HG03095 (cell line): ENCODE measurements around the gene PCDHB5.
"Not testable (repeated sequence)": the region's sequence is repeated elsewhere in the genome, so short reads cannot be mapped to it uniquely, and the experiment has no call there.

Source experiments
- ATAC-seq: cut with Tn5 transposase; IDR thresholded peaks from one replicate; pipeline ENCODE4 v1.9.1; 2021; ENCODE audit warnings: moderate library complexity; ENCODE audit not compliant: unreplicated experiment

The PCDHB5 gene

DNA sequence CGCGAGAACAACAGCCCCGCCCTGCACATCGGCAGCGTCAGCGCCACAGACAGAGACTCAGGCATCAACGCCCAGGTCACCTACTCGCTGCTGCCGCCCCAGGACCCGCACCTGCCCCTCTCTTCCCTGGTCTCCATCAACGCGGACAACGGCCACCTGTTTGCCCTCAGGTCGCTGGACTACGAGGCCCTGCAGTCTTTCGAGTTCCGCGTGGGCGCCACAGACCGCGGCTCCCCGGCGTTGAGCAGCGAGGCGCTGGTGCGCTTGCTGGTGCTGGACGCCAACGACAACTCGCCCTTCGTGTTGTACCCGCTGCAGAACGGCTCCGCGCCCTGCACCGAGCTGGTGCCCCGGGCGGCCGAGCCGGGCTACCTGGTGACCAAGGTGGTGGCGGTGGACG, 16.6 kb downstream of the PCDHB5 start:
- not testable (repeated sequence) for ATAC-seq

DNA sequence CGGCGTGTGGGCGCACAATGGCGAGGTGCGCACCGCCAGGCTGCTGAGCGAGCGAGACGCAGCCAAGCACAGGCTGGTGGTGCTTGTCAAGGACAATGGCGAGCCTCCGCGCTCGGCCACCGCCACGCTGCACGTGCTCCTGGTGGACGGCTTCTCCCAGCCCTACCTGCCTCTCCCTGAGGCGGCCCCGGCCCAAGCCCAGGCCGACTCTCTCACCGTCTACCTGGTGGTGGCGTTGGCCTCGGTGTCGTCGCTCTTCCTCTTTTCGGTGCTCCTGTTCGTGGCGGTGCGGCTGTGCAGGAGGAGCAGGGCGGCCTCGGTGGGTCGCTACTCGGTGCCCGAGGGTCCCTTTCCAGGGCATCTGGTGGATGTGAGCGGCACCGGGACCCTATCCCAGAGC, 17.1 kb downstream of the PCDHB5 start:
- not testable (repeated sequence) for ATAC-seq

DNA sequence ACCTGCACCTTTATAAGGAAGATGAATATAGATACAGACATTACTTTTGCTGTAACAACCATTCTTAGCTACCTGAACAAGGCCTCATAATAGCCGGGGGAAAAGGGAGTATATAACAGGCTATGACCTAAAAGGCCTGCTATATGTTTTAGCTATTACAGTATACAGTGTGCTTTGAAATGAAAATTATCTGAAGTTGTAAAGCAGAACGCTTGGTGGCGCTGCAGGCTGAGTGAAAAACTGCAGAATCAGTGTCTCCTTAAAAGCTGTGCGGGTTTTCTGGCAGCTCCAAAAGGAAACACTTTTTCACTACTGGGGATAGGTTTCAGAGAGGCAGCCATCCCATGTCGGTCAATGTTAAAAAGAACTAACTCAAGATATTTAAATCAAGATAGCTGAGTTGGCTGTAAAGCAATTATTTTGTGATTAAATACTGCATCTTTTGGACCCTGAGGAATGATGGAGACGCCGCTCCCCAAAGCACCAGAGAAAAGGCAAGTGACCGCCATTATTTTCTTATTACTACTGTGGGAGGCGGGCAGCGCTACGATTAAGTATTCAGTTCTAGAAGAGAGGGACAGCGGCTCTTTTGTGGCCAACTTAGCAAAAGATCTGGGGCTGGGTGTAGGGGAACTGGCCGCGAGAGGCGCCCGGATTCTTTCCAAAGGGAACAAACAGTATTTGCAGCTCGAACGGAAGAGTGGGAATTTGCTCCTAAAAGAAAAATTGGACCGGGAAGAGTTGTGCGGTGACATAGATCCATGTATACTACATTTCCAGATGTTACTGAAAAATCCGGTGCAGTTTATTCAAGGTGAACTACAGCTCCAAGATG, 20.8 kb downstream of the PCDHB5 start:
- no peak for ATAC-seq

DNA sequence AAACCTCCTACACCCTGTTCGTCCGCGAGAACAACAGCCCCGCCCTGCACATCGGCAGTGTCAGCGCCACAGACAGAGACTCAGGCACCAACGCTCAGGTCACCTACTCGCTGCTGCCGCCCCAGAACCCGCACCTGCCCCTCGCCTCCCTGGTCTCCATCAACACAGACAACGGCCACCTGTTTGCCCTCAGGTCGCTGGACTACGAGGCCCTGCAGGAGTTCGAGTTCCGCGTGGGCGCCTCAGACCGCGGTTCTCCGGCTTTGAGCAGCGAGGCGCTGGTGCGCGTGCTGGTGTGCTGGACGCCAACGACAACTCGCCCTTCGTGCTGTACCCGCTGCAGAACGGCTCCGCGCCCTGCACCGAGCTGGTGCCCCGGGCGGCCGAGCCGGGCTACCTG, 22.4 kb downstream of the PCDHB5 start:
- not testable (repeated sequence) for ATAC-seq

DNA sequence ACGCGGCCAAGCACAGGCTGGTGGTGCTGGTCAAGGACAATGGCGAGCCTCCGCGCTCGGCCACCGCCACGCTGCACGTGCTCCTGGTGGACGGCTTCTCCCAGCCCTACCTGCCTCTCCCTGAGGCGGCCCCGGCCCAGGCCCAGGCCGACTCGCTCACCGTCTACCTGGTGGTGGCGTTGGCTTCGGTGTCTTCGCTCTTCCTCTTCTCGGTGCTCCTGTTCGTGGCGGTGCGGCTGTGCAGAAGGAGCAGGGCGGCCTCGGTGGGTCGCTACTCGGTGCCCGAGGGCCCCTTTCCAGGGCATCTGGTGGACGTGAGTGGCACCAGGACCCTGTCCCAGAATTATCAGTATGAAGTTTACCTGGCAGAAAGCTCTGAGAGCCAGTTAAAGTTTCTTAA, 22.9 kb downstream of the PCDHB5 start:
- not testable (repeated sequence) for ATAC-seq

DNA sequence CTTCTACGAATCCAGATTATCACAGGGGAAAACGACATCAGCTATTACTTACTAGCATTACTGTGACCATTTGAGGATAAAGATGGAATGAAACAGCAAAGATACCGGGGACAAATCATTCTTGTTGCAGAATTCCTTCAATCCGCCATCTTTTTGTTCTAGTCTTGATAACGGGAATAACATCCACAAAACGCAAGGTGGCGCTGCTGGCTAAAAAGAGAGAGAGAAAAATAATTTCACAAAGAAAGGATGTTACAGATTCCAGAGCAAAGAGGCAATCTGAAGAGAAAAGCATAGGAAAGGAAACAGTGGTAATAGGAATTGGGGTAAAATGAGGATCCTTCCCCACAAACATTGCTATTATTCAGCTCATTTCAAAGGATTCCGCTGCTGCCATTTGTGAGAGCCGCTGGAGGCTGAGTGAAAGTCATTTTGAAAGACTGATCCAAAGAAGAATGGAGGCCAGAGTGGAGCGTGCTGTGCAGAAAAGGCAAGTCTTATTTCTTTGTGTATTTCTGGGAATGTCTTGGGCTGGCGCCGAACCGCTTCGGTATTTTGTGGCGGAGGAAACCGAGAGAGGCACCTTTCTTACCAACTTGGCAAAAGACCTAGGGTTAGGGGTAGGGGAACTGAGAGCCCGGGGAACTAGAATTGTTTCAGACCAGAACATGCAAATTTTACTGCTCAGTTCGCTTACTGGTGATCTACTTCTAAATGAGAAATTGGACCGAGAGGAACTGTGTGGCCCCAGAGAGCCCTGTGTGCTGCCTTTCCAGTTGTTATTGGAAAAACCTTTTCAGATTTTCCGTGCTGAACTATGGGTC, 37.6 kb downstream of the PCDHB5 start, which contains the start of gene PCDHB7:
PCDHB7 (plus strand) TSS at position 264 of the 824 bp plus-strand sequence; CDS start at position 456, 192 bp downstream.
- ATAC-seq: no peak

DNA sequence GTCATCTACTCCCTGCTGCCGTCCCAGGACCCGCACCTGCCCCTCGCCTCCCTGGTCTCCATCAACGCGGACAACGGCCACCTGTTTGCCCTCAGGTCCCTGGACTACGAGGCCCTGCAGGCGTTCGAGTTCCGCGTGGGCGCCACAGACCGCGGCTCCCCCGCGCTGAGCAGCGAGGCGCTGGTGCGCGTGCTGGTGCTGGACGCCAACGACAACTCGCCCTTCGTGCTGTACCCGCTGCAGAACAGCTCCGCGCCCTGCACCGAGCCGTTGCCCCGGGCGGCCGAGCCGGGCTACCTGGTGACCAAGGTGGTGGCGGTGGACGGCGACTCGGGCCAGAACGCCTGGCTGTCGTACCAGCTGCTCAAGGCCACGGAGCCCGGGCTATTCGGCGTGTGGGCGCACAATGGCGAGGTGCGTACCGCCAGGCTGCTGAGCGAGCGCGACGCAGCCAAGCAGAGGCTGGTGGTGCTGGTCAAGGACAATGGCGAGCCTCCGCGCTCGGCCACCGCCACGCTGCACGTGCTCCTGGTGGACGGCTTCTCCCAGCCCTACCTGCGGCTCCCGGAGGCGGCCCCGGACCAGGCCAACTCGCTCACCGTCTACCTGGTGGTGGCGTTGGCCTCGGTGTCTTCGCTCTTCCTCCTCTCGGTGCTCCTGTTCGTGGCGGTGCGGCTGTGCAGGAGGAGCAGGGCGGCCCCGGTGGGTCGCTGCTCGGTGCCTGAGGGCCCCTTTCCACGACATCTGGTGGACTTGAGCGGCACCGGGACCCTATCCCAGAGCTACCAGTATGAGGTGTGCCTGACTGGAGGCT, 39.5 kb downstream of the PCDHB5 start:
- ATAC-seq: not testable (repeated sequence)

DNA sequence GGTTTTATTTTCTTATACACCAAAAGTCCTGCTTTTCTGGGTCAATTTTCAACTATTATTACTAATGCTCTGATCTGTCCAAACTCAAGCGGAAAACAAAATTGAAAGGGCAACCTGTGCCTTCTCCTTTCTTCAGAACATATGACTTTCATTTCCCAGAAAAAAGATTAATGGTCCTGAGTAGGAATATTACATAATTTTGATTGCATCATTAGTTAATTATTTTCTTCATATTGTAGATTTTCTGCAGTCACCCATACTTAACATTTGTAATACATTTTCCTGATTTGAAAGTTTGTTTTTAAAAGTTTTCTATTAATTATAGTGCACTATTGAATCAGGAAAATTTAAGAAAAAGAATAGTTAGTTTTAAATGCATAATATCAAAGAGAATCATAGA, 40.9 kb downstream of the PCDHB5 start:
- ATAC-seq: no peak

DNA sequence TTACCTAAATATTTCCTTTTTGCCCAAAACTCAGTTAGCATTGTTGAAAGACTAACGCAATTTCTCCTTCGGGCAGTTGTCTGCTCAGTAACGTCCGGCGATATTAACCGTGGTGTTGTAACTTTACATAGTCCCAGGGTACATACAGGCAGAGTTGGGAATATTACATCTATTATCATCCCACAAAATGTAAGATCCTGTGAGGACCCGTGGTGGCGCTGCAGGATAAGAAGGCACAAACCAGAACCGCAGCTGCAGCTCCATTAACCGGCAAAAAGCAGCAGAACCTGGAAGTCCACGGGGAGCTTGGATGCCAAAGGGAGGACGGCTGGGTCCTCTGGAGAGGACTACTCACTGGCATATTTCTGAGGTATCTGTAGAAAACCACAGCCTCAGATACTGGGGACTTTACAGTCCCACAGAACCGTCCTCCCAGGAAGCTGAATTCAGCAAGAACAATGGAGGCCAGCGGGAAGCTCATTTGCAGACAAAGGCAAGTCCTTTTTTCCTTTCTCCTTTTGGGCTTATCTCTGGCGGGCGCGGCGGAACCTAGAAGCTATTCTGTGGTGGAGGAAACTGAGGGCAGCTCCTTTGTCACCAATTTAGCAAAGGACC, 42.7 kb downstream of the PCDHB5 start, which contains the start of gene PCDHB8:
PCDHB8 (plus strand) TSS at position 214 of the 615 bp plus-strand sequence; CDS start at position 459, 245 bp downstream.
- ATAC-seq: not testable (repeated sequence)

DNA sequence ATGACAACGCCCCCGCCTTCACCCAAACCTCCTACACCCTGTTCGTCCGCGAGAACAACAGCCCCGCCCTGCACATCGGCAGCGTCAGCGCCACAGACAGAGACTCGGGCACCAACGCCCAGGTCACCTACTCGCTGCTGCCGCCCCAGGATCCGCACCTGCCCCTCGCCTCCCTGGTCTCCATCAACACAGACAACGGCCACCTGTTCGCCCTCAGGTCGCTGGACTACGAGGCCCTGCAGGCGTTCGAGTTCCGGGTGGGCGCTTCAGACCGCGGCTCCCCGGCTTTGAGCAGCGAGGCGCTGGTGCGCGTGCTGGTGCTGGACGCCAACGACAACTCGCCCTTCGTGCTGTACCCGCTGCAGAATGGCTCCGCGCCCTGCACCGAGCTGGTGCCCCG, 44.4 kb downstream of the PCDHB5 start:
- ATAC-seq: not testable (repeated sequence)

DNA sequence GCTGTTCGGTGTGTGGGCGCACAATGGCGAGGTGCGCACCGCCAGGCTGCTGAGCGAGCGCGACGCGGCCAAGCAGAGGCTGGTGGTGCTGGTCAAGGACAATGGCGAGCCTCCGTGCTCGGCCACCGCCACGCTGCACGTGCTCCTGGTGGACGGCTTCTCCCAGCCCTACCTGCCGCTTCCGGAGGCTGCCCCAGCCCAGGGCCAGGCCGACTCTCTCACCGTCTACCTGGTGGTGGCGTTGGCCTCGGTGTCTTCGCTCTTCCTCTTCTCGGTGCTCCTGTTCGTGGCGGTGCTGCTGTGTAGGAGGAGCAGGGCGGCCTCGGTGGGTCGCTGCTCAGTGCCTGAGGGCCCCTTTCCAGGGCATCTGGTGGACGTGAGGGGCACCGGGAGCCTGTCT, 44.9 kb downstream of the PCDHB5 start:
- not testable (repeated sequence) for ATAC-seq

DNA sequence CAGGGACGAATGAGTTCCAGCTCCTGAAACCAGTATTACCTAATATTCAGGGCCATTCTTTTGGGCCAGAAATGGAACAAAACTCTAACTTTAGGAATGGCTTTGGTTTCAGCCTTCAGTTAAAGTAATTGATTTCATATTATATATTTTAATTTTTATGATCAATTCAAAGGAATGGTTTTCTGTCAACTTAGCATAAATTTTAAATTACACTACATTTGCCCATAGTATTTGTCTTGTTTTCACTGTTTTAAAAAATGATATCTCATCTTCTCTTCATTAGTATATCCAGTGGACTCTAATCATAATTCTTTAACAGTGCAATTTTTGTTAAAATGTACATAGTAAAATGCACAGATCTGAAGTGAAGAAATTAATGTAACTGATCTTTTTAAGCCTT, 45.3 kb downstream of the PCDHB5 start:
- ATAC-seq: no peak

DNA sequence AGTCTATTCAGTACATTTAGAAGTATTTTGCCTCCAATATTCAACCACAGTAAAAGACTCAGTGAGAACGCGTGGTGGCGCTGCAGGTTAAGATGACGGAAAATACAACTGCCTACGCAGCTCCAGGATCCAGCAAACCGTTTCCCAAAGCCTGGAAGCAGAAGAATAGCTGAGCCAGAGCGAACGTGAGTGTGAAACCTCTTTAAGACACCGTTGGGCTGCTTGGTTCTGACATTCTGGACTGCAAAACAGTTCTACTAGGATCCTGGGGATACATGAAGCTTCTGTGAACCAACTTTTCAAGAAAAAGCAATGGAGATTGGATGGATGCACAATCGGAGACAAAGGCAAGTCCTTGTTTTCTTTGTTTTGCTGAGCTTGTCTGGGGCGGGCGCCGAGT, 47.2 kb downstream of the PCDHB5 start, which contains the start of gene PCDHB16:
PCDHB16 (plus strand) TSS at position 140 of the 400 bp plus-strand sequence; CDS start at position 313, 173 bp downstream.
- ATAC-seq: no peak

DNA sequence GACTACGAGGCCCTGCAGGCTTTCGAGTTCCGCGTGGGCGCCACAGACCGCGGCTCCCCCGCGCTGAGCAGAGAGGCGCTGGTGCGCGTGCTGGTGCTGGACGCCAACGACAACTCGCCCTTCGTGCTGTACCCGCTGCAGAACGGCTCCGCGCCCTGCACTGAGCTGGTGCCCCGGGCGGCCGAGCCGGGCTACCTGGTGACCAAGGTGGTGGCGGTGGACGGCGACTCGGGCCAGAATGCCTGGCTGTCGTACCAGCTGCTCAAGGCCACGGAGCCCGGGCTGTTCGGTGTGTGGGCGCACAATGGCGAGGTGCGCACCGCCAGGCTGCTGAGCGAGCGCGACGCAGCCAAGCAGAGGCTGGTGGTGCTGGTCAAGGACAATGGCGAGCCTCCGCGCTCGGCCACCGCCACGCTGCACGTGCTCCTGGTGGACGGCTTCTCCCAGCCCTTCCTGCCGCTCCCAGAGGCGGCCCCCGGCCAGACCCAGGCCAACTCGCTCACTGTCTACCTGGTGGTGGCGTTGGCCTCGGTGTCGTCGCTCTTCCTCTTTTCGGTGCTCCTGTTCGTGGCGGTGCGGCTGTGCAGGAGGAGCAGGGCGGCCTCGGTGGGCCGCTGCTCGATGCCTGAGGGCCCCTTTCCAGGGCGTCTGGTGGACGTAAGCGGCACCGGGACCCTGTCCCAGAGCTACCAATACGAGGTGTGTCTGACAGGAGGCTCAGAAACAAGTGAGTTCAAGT, 49.3 kb downstream of the PCDHB5 start:
- ATAC-seq: not testable (repeated sequence)

DNA sequence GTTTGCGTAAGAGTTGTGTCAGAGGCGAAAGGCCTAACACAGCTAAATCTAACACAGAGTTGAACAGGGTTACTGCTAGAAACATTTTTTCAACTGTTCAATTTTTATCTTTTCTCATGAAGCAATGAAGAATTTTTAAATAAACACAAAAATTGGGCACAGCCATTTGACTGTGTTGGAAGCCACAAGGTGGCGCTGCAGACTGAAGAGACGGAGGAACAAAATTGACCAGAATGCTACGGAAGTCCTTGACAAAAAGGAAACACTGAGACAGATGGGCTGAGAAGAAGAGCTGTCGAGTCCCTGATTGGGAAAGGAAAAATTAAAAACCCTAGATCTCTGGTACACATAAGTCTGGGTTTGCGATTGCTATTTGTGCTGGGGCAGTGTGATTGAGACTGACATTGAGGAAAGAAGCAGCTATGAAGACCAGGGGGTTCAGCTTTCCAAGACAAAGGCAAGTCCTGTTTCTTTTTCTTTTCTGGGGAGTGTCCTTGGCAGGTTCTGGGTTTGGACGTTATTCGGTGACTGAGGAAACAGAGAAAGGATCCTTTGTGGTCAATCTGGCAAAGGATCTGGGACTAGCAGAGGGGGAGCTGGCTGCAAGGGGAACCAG, 52.0 kb downstream of the PCDHB5 start, which contains the start of gene PCDHB9:
PCDHB9 (plus strand) TSS at position 265 of the 616 bp plus-strand sequence; CDS start at position 423, 158 bp downstream.
- no peak for ATAC-seq
